IPS-18a (cell line): Measurements from ENCODE around the gene TMA7B.
A peak's percentile ranks its signal among the peaks of the same experiment; 100 is the strongest.

Experiments
- H3K27ac ChIP-seq: one replicate; pipeline ENCODE4 v1.5.1; 2013; ENCODE audit warnings: low read length
- H3K27me3 ChIP-seq: one replicate; pipeline ENCODE4 v1.6.1; 2013; ENCODE audit warnings: mild to moderate bottlenecking, low read length; ENCODE audit not compliant: control insufficient read depth, insufficient read depth
- H3K36me3 ChIP-seq: one replicate; pipeline ENCODE4 v1.6.1; 2013; ENCODE audit warnings: low read depth, low read length; ENCODE audit not compliant: control insufficient read depth
- H3K4me1 ChIP-seq: one replicate; pipeline ENCODE4 v1.6.1; 2013; ENCODE audit warnings: low read depth, low read length; ENCODE audit not compliant: control insufficient read depth
- H3K4me3 ChIP-seq: one replicate; pipeline ENCODE4 v1.5.1; 2013; ENCODE audit warnings: low read length
- H3K9ac ChIP-seq: one replicate; pipeline ENCODE4 v1.6.1; 2013; ENCODE audit warnings: mild to moderate bottlenecking, low read length, moderate library complexity
- H3K9me3 ChIP-seq: one replicate; pipeline ENCODE4 v1.6.1; 2013; ENCODE audit warnings: low read depth, low read length; ENCODE audit not compliant: control insufficient read depth

The TMA7B gene

DNA sequence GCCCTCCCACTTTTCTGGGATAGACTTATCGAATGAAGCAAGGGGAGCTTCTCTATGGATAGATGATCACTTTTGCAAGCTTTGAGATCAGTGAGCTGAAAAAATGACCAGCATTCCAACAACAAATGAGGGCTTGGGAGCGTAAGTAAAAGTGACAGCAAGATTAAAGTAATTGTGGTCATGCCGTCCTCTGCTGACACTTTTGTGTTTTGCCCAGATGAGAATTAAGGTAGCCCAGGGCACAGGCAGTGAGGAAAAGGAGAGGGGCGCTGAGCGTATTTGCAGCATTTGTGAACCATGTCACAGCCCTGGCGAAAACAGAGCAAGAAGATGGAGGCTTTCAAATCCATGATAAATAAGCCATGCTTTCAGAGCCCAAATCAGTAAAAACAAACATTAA is 24.6 kb upstream of the TMA7B start:
- Histone ChIP-seq H3K36me3 (no peaks in the 10 kb centered on the region), H3K9ac (no peak overlapping the region), H3K4me3 (no peak overlapping the region), H3K27ac (no peak overlapping the region), H3K9me3 (no peaks in the 10 kb centered on the region), H3K4me1 (peaks cover 28% of the 10 kb centered on the region), H3K27me3 (no peaks in the 10 kb centered on the region)

DNA sequence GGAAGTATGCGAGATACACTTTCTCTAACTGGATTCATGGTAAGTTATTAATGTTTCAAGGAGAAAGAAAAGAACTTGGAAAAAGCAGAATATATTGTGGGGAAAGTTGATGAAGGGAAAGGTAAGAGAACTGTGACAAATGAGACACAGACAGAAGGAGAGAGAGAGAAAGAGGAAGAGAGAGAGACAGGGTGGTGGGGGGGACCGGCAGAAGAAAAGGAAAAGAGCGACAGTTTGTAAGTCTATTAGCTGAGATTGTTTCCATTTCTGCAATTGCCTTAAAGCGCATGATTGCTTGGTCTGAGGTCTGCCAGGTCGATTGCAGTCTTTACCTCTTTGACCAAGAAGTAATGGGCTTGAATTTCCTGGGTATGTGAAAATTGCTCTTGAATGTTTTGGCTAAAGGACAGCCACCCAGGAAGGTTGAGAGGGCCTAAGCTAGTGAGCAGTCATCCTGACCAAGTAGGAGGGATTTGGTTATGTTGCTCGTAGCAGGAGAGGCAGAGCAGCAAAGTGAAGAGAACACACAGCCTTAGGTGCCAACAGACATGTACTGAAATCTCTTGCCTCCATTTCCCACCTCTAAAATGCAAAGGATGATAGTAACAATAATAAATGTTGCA is 23.6 kb upstream of the TMA7B start:
- H3K36me3 ChIP-seq = no peaks in the 10 kb centered on the region
- peaks cover 38% of the 10 kb centered on the region for H3K4me1 ChIP-seq
- no peak overlapping the region for H3K4me3 ChIP-seq
- H3K9ac ChIP-seq = no peak overlapping the region
- H3K9me3 ChIP-seq = no peaks in the 10 kb centered on the region
- no peak overlapping the region for H3K27ac ChIP-seq
- H3K27me3 ChIP-seq = no peaks in the 10 kb centered on the region

DNA sequence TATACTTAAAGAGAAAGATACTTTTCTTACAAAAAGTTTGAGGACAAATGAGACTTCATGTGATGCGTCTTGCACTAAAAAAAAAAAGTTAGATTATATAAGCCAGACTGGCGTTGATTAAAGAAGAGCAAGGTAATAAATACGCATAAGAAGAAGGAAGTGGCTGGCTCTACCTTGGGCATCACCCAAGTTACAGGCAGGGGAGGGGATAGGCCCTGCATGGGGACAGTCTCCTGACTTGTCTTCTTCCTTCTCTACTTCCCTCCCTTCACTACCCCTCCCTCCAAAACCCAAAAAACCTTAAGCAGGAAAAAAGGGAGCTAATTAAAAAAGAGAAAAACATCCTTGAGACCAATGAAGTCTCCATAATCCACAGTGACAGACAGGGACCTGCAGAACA is 22.3 kb upstream of the TMA7B start:
- Histone ChIP-seq H3K4me1 (peaks cover 49% of the 10 kb centered on the region), H3K27me3 (no peaks in the 10 kb centered on the region), H3K9me3 (no peaks in the 10 kb centered on the region), H3K27ac (no peak overlapping the region), H3K4me3 (no peak overlapping the region), H3K36me3 (no peaks in the 10 kb centered on the region), H3K9ac (no peak overlapping the region)

DNA sequence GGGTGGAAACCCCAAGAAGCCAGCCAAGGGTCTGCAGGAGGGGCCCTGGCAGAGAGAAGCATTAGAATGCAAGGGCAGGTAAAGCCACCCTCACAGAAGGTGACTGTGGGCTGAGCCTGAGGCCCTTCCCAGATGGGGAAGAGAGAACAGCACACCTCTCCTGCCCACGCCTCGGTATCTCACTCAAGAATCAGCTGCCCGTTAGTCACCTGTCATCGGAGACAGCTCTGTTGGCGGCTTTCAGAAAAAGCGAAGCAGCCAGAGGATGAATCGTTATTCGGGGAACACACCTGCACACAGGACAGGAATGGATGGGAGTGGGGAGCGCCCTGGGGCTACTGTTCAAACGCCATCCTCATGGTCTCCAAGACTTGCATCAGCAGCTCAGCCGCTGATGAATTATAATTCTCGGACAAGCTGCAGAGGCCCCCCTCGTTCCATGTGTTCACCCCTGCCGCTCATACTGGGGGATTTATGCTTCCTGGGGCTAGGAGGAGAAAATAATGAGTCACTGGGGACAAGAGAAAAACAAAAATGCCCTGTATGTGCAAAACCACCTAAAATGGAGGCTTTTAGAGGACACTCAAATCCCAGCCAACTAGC is 21.6 kb upstream of the TMA7B start:
- Histone ChIP-seq H3K9ac (no peak overlapping the region), H3K4me1 (peaks cover 48% of the 10 kb centered on the region), H3K9me3 (no peaks in the 10 kb centered on the region), H3K27me3 (no peaks in the 10 kb centered on the region), H3K4me3 (no peak overlapping the region), H3K27ac (no peak overlapping the region), H3K36me3 (no peaks in the 10 kb centered on the region)

DNA sequence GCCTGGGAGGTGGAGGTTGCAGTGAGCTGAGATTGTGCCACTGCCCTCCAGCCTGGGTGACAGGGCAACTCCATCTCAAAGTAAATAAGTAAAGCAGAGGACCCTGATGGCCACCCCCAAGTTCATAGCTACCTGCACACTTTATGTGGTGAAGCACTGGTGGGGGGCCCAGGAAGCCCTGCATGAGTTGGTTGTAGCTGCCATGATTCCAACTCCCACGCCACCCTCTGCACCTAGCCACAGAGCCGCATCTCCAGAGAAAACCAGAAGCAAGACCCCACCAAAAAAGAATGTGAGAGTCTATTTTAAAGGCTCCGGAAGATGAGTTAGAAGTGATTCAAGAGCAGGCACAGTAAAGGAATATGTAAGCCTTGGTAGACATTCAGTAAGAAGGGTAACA is 20.4 kb upstream of the TMA7B start:
- Histone ChIP-seq H3K27ac (no peak overlapping the region), H3K4me1 (peaks cover 48% of the 10 kb centered on the region), H3K9me3 (no peaks in the 10 kb centered on the region), H3K27me3 (no peaks in the 10 kb centered on the region), H3K4me3 (no peak overlapping the region), H3K9ac (no peak overlapping the region), H3K36me3 (no peaks in the 10 kb centered on the region)

DNA sequence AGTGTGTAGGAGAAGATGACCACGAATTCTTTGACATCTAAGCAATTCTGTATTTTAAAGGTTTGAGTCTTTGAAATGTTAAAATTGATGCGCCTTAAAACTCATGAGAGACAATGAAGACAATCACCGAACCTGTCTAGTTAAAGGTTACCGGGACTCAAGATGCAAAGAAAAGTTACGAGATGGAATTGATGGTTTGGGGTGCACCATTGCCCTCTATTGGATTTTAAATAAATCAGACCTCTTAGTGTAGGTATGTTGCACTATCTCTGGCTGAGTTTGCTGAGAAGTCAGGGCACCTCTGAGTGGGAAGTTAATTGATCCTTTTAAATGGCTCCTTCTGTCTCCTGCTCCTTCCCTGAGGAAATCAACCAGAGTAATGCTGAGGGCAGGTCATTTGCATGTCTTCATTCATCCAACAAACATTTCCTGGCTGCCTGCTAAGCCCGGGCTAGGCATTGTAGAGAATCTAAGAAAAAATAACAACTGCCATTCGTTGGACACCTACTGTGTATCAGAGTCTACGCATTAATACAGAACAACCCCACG is 19.4 kb upstream of the TMA7B start:
- H3K4me3 ChIP-seq = peak overlapping the region; percentile 23
- H3K27ac ChIP-seq = no peak overlapping the region
- H3K4me1 ChIP-seq = peaks cover 47% of the 10 kb centered on the region
- H3K9me3 ChIP-seq = no peaks in the 10 kb centered on the region
- H3K27me3 ChIP-seq = no peaks in the 10 kb centered on the region
- H3K36me3 ChIP-seq = no peaks in the 10 kb centered on the region
- no peak overlapping the region for H3K9ac ChIP-seq

DNA sequence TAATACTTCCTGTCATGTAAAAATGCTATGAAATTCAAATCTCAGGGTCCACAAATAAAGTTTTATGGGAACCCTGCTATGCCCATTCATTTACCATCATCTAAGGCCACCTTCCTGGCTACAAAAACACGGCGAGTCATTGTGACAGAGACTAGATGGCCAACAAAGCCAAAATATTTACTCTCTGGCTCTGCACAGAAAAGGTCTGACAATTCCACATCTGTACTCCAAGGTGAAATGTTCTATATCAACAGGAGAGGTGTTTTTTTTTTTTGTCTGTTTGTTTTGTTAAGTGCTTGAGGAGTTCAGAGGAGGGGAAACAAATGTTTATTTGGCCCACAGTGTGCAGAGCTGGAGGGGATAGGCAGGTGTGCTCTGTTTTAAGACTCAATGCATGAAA is 18.6 kb upstream of the TMA7B start:
- no peaks in the 10 kb centered on the region for H3K27me3 ChIP-seq
- peaks cover 52% of the 10 kb centered on the region for H3K4me1 ChIP-seq
- no peaks in the 10 kb centered on the region for H3K36me3 ChIP-seq
- H3K27ac ChIP-seq = no peak overlapping the region
- no peak overlapping the region for H3K9ac ChIP-seq
- no peaks in the 10 kb centered on the region for H3K9me3 ChIP-seq
- H3K4me3 ChIP-seq = no peak overlapping the region

DNA sequence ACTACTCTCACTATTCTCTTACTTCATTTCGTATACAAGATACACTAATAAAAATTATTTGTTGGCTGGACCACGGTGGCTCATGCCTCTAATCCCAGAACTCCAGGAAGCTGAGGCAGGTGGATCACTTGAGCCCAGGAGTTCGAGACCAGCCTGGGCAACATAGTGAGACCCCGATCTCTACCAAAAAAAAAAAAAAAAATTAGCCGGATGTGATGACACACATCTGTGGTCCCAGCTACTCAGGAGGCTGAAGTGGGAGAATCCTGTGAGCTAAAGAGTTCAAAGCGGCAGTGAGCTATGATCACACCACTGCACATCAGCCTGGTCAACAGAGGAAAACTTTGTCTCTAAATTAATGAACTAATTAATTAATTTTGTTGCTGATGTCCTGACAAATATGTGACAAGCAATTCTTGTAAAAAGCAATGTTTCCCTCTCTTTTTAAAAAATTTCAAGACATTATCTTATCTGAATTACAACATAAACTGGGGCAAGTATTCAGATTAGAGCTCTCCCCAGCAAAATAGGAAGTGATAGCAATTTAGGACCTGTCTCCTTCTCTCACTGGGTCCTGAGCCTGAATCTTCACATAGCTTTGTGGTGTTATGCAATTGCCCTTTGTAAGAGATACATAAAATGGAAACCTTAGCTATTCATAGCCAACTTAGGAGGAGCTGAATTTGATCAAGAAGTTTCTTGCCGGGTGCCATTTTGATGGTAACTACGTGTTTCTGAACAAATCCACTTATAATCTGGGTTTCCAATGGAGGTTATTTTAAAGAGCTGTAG is 17.6 kb upstream of the TMA7B start:
- Histone ChIP-seq H3K9ac (no peak overlapping the region), H3K9me3 (no peaks in the 10 kb centered on the region), H3K27ac (no peak overlapping the region), H3K4me1 (peaks cover 59% of the 10 kb centered on the region), H3K4me3 (no peak overlapping the region), H3K27me3 (no peaks in the 10 kb centered on the region), H3K36me3 (no peaks in the 10 kb centered on the region)

DNA sequence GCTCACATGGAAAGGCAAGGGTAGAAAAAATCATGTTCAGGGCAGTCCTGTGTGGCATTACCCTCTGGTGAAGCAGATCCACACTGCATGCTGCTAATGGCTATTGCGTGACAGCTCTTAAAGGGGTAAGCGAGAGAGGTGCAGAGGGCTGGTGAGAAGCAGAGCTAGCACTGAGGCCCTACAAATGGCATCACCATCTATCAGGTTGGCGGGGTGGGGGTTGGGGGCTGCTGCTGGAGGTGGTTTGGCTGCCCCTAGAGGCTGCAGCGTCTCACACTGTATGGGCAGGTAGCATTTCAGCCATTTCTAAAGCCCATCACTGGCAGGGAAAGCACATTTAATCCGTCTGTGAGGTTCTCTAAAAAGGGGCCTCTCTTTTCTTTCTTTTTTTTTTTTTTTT is 16.9 kb upstream of the TMA7B start:
- no peaks in the 10 kb centered on the region for H3K36me3 ChIP-seq
- no peaks in the 10 kb centered on the region for H3K27me3 ChIP-seq
- H3K9me3 ChIP-seq = no peaks in the 10 kb centered on the region
- no peak overlapping the region for H3K4me3 ChIP-seq
- H3K9ac ChIP-seq = no peak overlapping the region
- peaks cover 59% of the 10 kb centered on the region for H3K4me1 ChIP-seq
- H3K27ac ChIP-seq = no peak overlapping the region

DNA sequence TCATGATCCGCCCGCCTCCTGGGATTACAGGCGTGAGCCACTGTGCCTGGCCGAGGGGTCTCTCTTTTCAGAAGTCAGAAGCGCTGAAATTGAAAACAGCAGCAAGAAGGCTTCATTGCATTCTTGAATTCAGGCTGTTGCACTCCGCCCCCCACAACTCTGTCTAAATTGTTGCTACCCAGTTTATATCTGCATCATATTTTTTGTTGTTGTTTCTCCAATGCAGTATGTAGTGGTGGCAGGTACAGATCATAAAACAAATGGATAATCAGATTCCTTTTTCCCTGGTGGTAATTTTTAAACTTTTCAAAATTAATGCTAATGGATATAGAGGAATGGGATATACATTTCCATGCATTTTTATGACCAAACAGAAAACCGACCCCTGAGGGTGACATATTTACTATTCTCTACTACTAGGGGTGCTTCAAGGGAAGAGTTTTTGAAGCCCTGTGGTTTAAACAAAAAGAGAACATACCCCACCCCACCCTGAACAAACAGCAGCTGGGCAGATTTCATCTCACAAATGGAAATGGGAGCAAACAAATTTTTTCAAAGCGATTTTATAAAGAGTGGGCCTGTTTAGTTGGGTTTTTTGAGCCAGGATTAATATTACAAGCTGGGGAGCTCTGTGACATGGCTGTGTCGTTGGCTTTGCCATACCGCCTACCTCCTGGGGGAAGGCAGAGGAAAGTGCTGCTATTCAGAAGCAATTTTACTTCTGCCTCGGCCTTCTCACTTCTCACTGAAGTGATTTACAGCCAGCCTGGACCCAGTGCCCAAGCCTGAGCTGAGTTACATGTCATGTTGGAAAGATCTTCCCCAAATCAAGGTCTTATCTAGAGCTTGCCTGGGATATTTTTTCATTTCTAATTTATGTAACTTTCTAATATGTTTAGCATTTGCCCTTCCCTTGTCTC is 16.0 kb upstream of the TMA7B start:
- Histone ChIP-seq H3K9ac (no peak overlapping the region), H3K27ac (no peak overlapping the region), H3K36me3 (no peaks in the 10 kb centered on the region), H3K4me1 (peaks cover 59% of the 10 kb centered on the region), H3K4me3 (no peak overlapping the region), H3K27me3 (no peaks in the 10 kb centered on the region), H3K9me3 (no peaks in the 10 kb centered on the region)

DNA sequence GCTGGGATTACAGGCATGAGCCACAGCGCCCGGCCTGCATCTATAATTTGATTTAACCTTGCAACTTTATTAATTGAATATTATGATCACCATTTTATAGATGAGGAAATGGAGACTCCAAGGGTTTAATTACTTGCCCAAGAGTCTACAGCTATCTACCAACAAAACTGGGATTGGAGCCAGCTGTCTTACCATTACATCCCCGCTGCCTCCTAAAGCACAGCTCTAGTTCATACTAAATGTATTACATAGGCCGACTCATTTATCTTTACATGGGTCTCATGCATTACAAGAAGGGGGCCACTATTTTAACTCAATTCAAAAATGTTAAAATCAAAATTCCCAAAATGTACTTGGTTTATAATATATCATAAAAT is 14.1 kb upstream of the TMA7B start:
- H3K4me3 ChIP-seq = no peak overlapping the region
- H3K27me3 ChIP-seq = no peaks in the 10 kb centered on the region

More for the DNA sequence above, 14.1 kb upstream of the TMA7B start:
- H3K36me3 ChIP-seq = no peaks in the 10 kb centered on the region
- H3K27ac ChIP-seq = no peak overlapping the region
- H3K9ac ChIP-seq = no peak overlapping the region
- H3K4me1 ChIP-seq = peaks cover 50% of the 10 kb centered on the region
- no peaks in the 10 kb centered on the region for H3K9me3 ChIP-seq
